ENCODE results near the gene MYH6.
"Not testable (repeated sequence)": the region's sequence is repeated elsewhere in the genome, so short reads cannot be mapped to it uniquely, and the experiment has no call there.

The MYH6 gene

DNA sequence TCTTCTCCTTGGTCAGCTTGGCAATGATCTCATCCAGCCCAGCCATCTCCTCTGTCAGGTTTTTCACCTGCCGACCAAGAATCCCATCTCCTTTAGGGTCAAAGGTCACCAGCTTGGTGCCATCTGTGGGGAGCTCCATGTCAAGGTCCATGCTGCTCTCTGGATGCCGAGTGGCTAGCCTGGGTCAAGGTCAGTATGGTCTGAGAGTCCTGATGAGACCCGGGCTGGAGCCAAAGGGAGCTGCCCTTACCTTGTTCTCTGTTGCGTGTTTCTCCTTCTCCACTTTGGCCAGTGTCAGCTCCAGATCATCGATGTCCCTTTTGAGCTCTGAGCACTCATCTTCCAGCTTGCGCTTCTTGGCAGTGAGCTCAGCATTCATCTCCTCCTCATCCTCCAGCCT is 15.6 kb upstream of the MYH6 start:
- H2BK5ac ChIP-seq (ENCODE audit: low read length) = no peak overlapping the region
- no peak overlapping the region for H2AK5ac ChIP-seq (ENCODE audit: low read length)
- no peaks in the 10 kb centered on the region for H3K27me3 ChIP-seq (ENCODE audit: insufficient read depth, low read length, poor library complexity)
- no peak for DNase-seq
- WGBS (ENCODE audit: extremely low coverage, insufficient coverage, low lambda C conversion rate) = no CpG with 5 or more reads among the region's 6 CpGs
- H3K79me1 ChIP-seq (ENCODE audit: low read length) = no peaks in the 10 kb centered on the region
- H3K9ac ChIP-seq (ENCODE audit: low read length) = no peak overlapping the region
- no peaks in the 10 kb centered on the region for H3K36me3 ChIP-seq (ENCODE audit: control insufficient read depth, insufficient read depth, low read length)
- no peak overlapping the region for H3K27ac ChIP-seq (ENCODE audit: low read depth, low read length)
- H3K18ac ChIP-seq (ENCODE audit: low read length) = no peak overlapping the region
- H4K8ac ChIP-seq (ENCODE audit: low read depth, low read length) = no peak overlapping the region
- no peaks in the 10 kb centered on the region for H3K79me2 ChIP-seq (ENCODE audit: control insufficient read depth, insufficient read depth, low read length)
- no peak overlapping the region for H3K4me2 ChIP-seq (ENCODE audit: low read length)
- no peak overlapping the region for H3K23ac ChIP-seq (ENCODE audit: low read length)
- no peak overlapping the region for H3K4ac ChIP-seq (ENCODE audit: low read depth, low read length)
- no peaks in the 10 kb centered on the region for H3K4me1 ChIP-seq (ENCODE audit: control insufficient read depth, low read depth, low read length)
- H3K56ac ChIP-seq (ENCODE audit: low read length) = no peak overlapping the region
- H2BK15ac ChIP-seq (replicated peaks; ENCODE audit: low read depth) = no peak overlapping the region
- no peak overlapping the region for H4K5ac ChIP-seq (ENCODE audit: low read length)
- no peak overlapping the region for H3K4me3 ChIP-seq (ENCODE audit: low read length)
- no peak overlapping the region for H2BK120ac ChIP-seq (ENCODE audit: low read depth, low read length)

DNA sequence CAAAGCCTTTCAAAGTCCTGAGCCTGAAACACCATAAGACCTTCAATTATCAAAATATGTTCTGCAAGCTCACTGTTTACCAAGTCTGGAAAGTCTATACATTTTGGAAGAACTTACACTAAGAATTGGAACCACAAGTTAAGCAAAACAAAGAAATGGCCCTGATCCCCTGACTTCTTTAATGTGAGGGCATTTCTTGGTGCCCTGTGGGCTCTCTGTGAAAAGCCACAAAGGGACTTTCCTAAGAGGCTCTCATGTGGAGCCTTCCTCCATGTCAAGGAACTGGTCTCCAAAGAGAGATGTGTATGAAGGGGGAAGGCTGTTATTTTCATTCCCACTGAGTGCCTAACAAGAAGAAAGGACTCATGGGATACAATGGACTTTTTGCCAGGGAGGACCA is 13.5 kb upstream of the MYH6 start:
- Histone ChIP-seq H3K23ac (ENCODE audit: low read length) (no peak overlapping the region), H3K27ac (ENCODE audit: low read depth, low read length) (no peak overlapping the region), H3K4ac (ENCODE audit: low read depth, low read length) (no peak overlapping the region), H3K27me3 (ENCODE audit: insufficient read depth, low read length, poor library complexity) (no peaks in the 10 kb centered on the region), H3K56ac (ENCODE audit: low read length) (no peak overlapping the region), H2BK5ac (ENCODE audit: low read length) (no peak overlapping the region), H3K9ac (ENCODE audit: low read length) (no peak overlapping the region), H2BK15ac (replicated peaks; ENCODE audit: low read depth) (no peak overlapping the region), H4K8ac (ENCODE audit: low read depth, low read length) (no peak overlapping the region), H3K18ac (ENCODE audit: low read length) (no peak overlapping the region), H3K79me1 (ENCODE audit: low read length) (no peaks in the 10 kb centered on the region), H3K36me3 (ENCODE audit: control insufficient read depth, insufficient read depth, low read length) (no peaks in the 10 kb centered on the region), H4K5ac (ENCODE audit: low read length) (no peak overlapping the region), H3K4me2 (ENCODE audit: low read length) (no peak overlapping the region), H3K4me1 (ENCODE audit: control insufficient read depth, low read depth, low read length) (no peaks in the 10 kb centered on the region), H2BK120ac (ENCODE audit: low read depth, low read length) (no peak overlapping the region), H3K79me2 (ENCODE audit: control insufficient read depth, insufficient read depth, low read length) (no peaks in the 10 kb centered on the region), H3K4me3 (ENCODE audit: low read length) (no peak overlapping the region), H2AK5ac (ENCODE audit: low read length) (no peak overlapping the region)
- DNase-seq = no peak

DNA sequence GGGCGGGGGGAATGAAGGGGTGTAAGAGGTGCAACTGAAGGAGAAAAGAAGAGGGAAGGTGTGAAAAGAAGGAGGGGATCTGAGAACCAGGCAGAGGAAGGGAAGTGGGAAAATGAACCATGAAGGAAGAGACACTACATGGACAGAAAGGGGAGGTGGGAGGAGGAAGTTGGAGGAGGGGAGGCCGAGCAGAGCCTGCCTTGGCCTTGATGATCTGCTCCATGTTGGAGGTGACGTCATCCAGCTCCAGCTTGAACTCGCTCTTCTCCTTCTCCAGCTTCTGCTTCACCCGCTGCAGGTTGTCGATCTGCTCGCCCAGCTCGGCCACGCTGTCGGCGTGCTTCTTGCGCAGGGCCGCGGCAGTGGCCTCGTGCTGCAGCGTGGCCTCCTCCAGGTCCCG is 11.6 kb upstream of the MYH6 start:
- H3K79me2 ChIP-seq (ENCODE audit: control insufficient read depth, insufficient read depth, low read length); H3K27me3 ChIP-seq (ENCODE audit: insufficient read depth, low read length, poor library complexity); H3K4ac ChIP-seq (ENCODE audit: low read depth, low read length); H3K4me3 ChIP-seq (ENCODE audit: low read length); H3K4me2 ChIP-seq (ENCODE audit: low read length); H4K5ac ChIP-seq (ENCODE audit: low read length); H3K56ac ChIP-seq (ENCODE audit: low read length); DNase-seq; H3K36me3 ChIP-seq (ENCODE audit: control insufficient read depth, insufficient read depth, low read length); H3K79me1 ChIP-seq (ENCODE audit: low read length); H3K9ac ChIP-seq (ENCODE audit: low read length); H4K8ac ChIP-seq (ENCODE audit: low read depth, low read length); H2BK5ac ChIP-seq (ENCODE audit: low read length); H3K4me1 ChIP-seq (ENCODE audit: control insufficient read depth, low read depth, low read length); H2BK15ac ChIP-seq (replicated peaks; ENCODE audit: low read depth); H3K27ac ChIP-seq (ENCODE audit: low read depth, low read length); H2BK120ac ChIP-seq (ENCODE audit: low read depth, low read length); H3K18ac ChIP-seq (ENCODE audit: low read length); H3K23ac ChIP-seq (ENCODE audit: low read length); H2AK5ac ChIP-seq (ENCODE audit: low read length): not testable (repeated sequence)
- WGBS (ENCODE audit: extremely low coverage, insufficient coverage, low lambda C conversion rate) = 100% methylated on average over 1 of the region's 17 CpGs

DNA sequence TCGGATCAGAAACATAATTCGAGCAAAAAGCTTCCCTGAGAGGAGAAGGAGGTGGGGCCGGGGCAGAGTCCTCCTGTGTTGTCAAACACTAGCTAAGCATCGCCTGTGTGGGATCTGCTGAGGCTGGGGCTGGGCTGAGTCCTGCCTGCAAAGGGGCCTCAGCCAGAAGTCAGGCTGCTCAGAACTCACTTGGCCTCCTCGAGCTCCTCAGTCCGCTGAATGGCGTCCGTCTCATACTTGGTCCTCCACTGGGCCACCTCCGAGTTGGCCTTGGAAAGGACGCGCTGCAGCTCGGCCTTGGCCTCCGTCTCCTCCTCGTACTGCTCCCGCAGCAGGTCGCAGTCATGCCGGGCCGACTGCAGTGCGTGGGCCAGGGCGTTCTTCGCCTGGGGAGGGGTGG is 9.9 kb upstream of the MYH6 start:
- no peak for DNase-seq
- Histone ChIP-seq H3K36me3 (ENCODE audit: control insufficient read depth, insufficient read depth, low read length) (no peaks in the 10 kb centered on the region), H3K9ac (ENCODE audit: low read length) (no peak overlapping the region), H3K4ac (ENCODE audit: low read depth, low read length) (no peak overlapping the region), H3K27ac (ENCODE audit: low read depth, low read length) (no peak overlapping the region), H2BK5ac (ENCODE audit: low read length) (no peak overlapping the region), H3K4me3 (ENCODE audit: low read length) (no peak overlapping the region), H3K79me1 (ENCODE audit: low read length) (no peaks in the 10 kb centered on the region), H2BK120ac (ENCODE audit: low read depth, low read length) (no peak overlapping the region), H4K8ac (ENCODE audit: low read depth, low read length) (no peak overlapping the region), H3K4me1 (ENCODE audit: control insufficient read depth, low read depth, low read length) (no peaks in the 10 kb centered on the region), H3K23ac (ENCODE audit: low read length) (no peak overlapping the region), H3K56ac (ENCODE audit: low read length) (no peak overlapping the region), H4K5ac (ENCODE audit: low read length) (no peak overlapping the region), H3K18ac (ENCODE audit: low read length) (no peak overlapping the region), H2AK5ac (ENCODE audit: low read length) (no peak overlapping the region), H2BK15ac (replicated peaks; ENCODE audit: low read depth) (no peak overlapping the region), H3K4me2 (ENCODE audit: low read length) (no peak overlapping the region), H3K27me3 (ENCODE audit: insufficient read depth, low read length, poor library complexity) (no peaks in the 10 kb centered on the region), H3K79me2 (ENCODE audit: control insufficient read depth, insufficient read depth, low read length) (no peaks in the 10 kb centered on the region)
- WGBS (ENCODE audit: extremely low coverage, insufficient coverage, low lambda C conversion rate) = no CpG with 5 or more reads among the region's 21 CpGs

DNA sequence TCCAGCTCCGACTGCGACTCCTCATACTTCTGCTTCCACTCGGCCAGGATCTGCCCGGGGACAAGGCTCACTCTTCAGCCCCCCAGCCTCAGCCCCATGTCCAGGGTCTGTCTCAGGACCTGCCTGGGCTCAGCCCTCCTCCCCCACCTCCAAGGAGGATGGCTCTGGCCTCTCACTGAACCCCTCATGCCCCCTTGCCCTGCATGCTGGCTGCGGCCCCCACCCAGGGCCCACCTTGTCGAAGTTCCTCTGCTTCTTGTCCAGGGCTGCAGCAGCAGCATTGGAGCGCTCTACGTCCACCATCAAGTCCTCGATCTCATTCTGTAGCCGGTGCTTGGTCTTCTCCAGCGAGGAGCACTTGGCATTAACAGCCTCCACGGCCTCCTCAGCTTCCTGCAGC is 9.2 kb upstream of the MYH6 start:
- H2BK120ac ChIP-seq (ENCODE audit: low read depth, low read length); H3K27ac ChIP-seq (ENCODE audit: low read depth, low read length); H3K79me2 ChIP-seq (ENCODE audit: control insufficient read depth, insufficient read depth, low read length); H3K36me3 ChIP-seq (ENCODE audit: control insufficient read depth, insufficient read depth, low read length); H3K27me3 ChIP-seq (ENCODE audit: insufficient read depth, low read length, poor library complexity); H2BK15ac ChIP-seq (replicated peaks; ENCODE audit: low read depth); H4K5ac ChIP-seq (ENCODE audit: low read length); H2BK5ac ChIP-seq (ENCODE audit: low read length); H3K4me1 ChIP-seq (ENCODE audit: control insufficient read depth, low read depth, low read length); H3K79me1 ChIP-seq (ENCODE audit: low read length); H3K9ac ChIP-seq (ENCODE audit: low read length); DNase-seq; H4K8ac ChIP-seq (ENCODE audit: low read depth, low read length); H3K23ac ChIP-seq (ENCODE audit: low read length); H2AK5ac ChIP-seq (ENCODE audit: low read length); H3K4ac ChIP-seq (ENCODE audit: low read depth, low read length); H3K18ac ChIP-seq (ENCODE audit: low read length); H3K4me3 ChIP-seq (ENCODE audit: low read length); H3K56ac ChIP-seq (ENCODE audit: low read length); H3K4me2 ChIP-seq (ENCODE audit: low read length): not testable (repeated sequence)
- no CpG with 5 or more reads among the region's 12 CpGs for WGBS (ENCODE audit: extremely low coverage, insufficient coverage, low lambda C conversion rate)

DNA sequence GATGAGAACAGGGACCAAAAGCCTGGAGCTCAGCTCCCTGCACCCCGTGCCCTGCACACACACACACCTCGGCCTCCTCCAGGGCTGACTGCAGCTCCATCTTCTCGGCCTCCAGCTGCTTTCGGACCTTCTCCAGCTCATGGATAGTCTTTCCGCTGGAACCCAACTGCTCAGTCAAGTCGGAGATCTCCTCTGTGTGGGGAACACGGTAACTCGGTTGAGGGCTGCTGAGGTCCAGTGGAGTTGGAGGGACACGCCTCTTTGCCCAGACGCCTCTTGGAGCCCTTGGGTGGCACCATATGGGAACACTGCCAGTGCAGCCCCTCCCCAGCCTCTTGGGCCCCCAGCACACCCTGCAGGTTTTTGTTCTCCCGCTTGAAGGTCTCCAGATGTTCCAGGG is 8.7 kb upstream of the MYH6 start:
- Histone ChIP-seq H3K27ac (ENCODE audit: low read depth, low read length) (no peak overlapping the region), H3K56ac (ENCODE audit: low read length) (no peak overlapping the region)
- WGBS (ENCODE audit: extremely low coverage, insufficient coverage, low lambda C conversion rate) = no CpG with 5 or more reads among the region's 11 CpGs

More for the DNA sequence above, 8.7 kb upstream of the MYH6 start:
- H3K18ac ChIP-seq (ENCODE audit: low read length) = no peak overlapping the region
- H4K5ac ChIP-seq (ENCODE audit: low read length) = no peak overlapping the region
- H3K79me1 ChIP-seq (ENCODE audit: low read length) = no peaks in the 10 kb centered on the region
- no peak overlapping the region for H3K4me2 ChIP-seq (ENCODE audit: low read length)
- no peak for DNase-seq
- no peak overlapping the region for H3K4ac ChIP-seq (ENCODE audit: low read depth, low read length)
- no peaks in the 10 kb centered on the region for H3K4me1 ChIP-seq (ENCODE audit: control insufficient read depth, low read depth, low read length)
- H3K9ac ChIP-seq (ENCODE audit: low read length) = no peak overlapping the region
- H3K23ac ChIP-seq (ENCODE audit: low read length) = no peak overlapping the region
- H2AK5ac ChIP-seq (ENCODE audit: low read length) = no peak overlapping the region
- no peaks in the 10 kb centered on the region for H3K27me3 ChIP-seq (ENCODE audit: insufficient read depth, low read length, poor library complexity)
- H2BK120ac ChIP-seq (ENCODE audit: low read depth, low read length) = no peak overlapping the region
- H3K4me3 ChIP-seq (ENCODE audit: low read length) = no peak overlapping the region
- H2BK15ac ChIP-seq (replicated peaks; ENCODE audit: low read depth) = no peak overlapping the region
- no peak overlapping the region for H2BK5ac ChIP-seq (ENCODE audit: low read length)
- no peak overlapping the region for H4K8ac ChIP-seq (ENCODE audit: low read depth, low read length)
- H3K79me2 ChIP-seq (ENCODE audit: control insufficient read depth, insufficient read depth, low read length) = no peaks in the 10 kb centered on the region
- H3K36me3 ChIP-seq (ENCODE audit: control insufficient read depth, insufficient read depth, low read length) = no peaks in the 10 kb centered on the region

All from mesendoderm (in vitro differentiated cells).